Activated T-cell treated with anti-CD3 and anti-CD28 coated beads, Interleukin-2, amount 50 U/mL, for 72 hours (primary cell): Measurements from ENCODE around the gene TMEM145. TPM values are rescaled to one million over a fixed set of nuclear protein-coding genes. Genes with fewer than 3 reads are reported as not detected.

Experiments used
- ATAC-seq, 2 donors: fragments of 150-1000 bp; cut with Tn5 transposase; replicated peaks in 1 of 2; 2 replicates each; pipeline ENCODE4 v1.10.0; 2021; ENCODE audit warnings: moderate library complexity in 2 of 2, mild to moderate bottlenecking in 1 of 2
- DNase-seq, 2 donors: peaks; one replicate each; pipeline ENCODE4 v3.0.0; 2021 to 2022; ENCODE audit warnings: mixed read lengths in 1 of 2
- H3K27ac Mint-ChIP-seq: one replicate; pipeline ENCODE4 v1.8.0; 2022; ENCODE audit warnings: mild to moderate bottlenecking, moderate library complexity, mixed read lengths
- H3K27me3 Mint-ChIP-seq: one replicate; pipeline ENCODE4 v1.8.0; 2022; ENCODE audit warnings: low read depth, mixed read lengths
- H3K36me3 Mint-ChIP-seq, 2 donors: one replicate each; pipeline ENCODE4 v1.8.0; 2022; ENCODE audit warnings: mixed read lengths in 2 of 2, mild to moderate bottlenecking in 1 of 2; ENCODE audit not compliant: insufficient read depth in 2 of 2
- H3K4me1 Mint-ChIP-seq: one replicate; pipeline ENCODE4 v1.8.0; 2022; ENCODE audit warnings: low read depth, mixed read lengths
- H3K4me3 Mint-ChIP-seq, 2 donors: one replicate each; pipeline ENCODE4 v1.8.0; 2022; ENCODE audit warnings: mild to moderate bottlenecking in 2 of 2, mixed read lengths in 2 of 2, moderate library complexity in 2 of 2
- H3K9me3 Mint-ChIP-seq, 2 donors: one replicate each; pipeline ENCODE4 v1.8.0; 2022; ENCODE audit warnings: mixed read lengths in 2 of 2
- total RNA-seq, 2 donors: library from RNA; stranded (reverse); gene quantifications; one replicate each; pipeline ENCODE4 v1.2.3, GENCODE V29; 2022

TMEM145 gene
- total RNA-seq, 2 donors from 2014 or later, result 0.67 to 1.6 TPM

- peaks cover 43% of the 10 kb centered on the region for H3K27me3 Mint-ChIP-seq
- ATAC-seq (no peak), DNase-seq (no peak)
- H3K36me3 Mint-ChIP-seq, result peaks cover 0 to 1% of the 10 kb centered on the region in 2 donors
- H3K4me3 Mint-ChIP-seq, result peak overlapping the region in 1 of 2 donors; percentile 30
- H3K4me1 Mint-ChIP-seq, result peaks cover 20% of the 10 kb centered on the region
- no peak overlapping the region for H3K27ac Mint-ChIP-seq
- H3K9me3 Mint-ChIP-seq, result no peaks in the 10 kb centered on the region
Observed at GRCh38 chr19:42317535-42317934, 4.4 kb downstream of the TMEM145 start.

GRCh38 chr19:42322305-42322704 is 9.2 kb downstream of the TMEM145 start:
- no peak for ATAC-seq
- Mint-ChIP-seq H3K36me3 (peaks cover 5 to 6% of the 10 kb centered on the region in 2 donors), H3K4me3 (no peak overlapping the region), H3K9me3 (no peaks in the 10 kb centered on the region), H3K4me1 (peaks cover 21% of the 10 kb centered on the region), H3K27ac (no peak overlapping the region), H3K27me3 (peaks cover 16% of the 10 kb centered on the region)
- no peak for DNase-seq

GRCh38 chr19:42323473-42323851 is 10.4 kb downstream of the TMEM145 start:
- Mint-ChIP-seq H3K4me1 (peaks cover 30% of the 10 kb centered on the region), H3K4me3 (peak overlapping the region; percentile 33 to 46), H3K9me3 (no peaks in the 10 kb centered on the region), H3K36me3 (peaks cover 5 to 6% of the 10 kb centered on the region in 2 donors), H3K27ac (no peak overlapping the region), H3K27me3 (peaks cover 16% of the 10 kb centered on the region)
- ATAC-seq (no peak), DNase-seq (no peak)

GRCh38 chr19:42323852-42324654 is 10.9 kb downstream of the TMEM145 start:
- peaks cover 5 to 6% of the 10 kb centered on the region in 2 donors for H3K36me3 Mint-ChIP-seq
- H3K4me3 Mint-ChIP-seq, result peak overlapping the region; percentile 84 to 99
- DNase-seq (peak; percentile 53 to 61), ATAC-seq (peak in 1 of 2 donors; percentile 8)
- peaks cover 36% of the 10 kb centered on the region for H3K4me1 Mint-ChIP-seq
- H3K27me3 Mint-ChIP-seq, result peaks cover 16% of the 10 kb centered on the region
- H3K27ac Mint-ChIP-seq, result no peak overlapping the region
- H3K9me3 Mint-ChIP-seq, result no peaks in the 10 kb centered on the region

- Mint-ChIP-seq H3K4me1 (peaks cover 40% of the 10 kb centered on the region), H3K4me3 (peak overlapping the region; percentile 84 to 99), H3K36me3 (peaks cover 5 to 6% of the 10 kb centered on the region in 2 donors), H3K9me3 (no peaks in the 10 kb centered on the region), H3K27me3 (peaks cover 16% of the 10 kb centered on the region), H3K27ac (peak overlapping the region; percentile 88)
- no peak for ATAC-seq
- peak; percentile 15 to 23 for DNase-seq
Observed at GRCh38 chr19:42324655-42325307, 11.7 kb downstream of the TMEM145 start.

- Mint-ChIP-seq H3K4me3 (peak within 1 kb of the TSS; percentile 84 to 99), H3K4me1 (peaks cover 40% of the 10 kb centered on the region), H3K27me3 (peaks cover 16% of the 10 kb centered on the region)
Observed at GRCh38 chr19:42325308-42325895, 12.3 kb downstream of the TMEM145 start, which contains the start of gene MEGF8. Gene MEGF8 (plus strand): TSS chr19:42325635. CDS start chr19:42326244, 609 bp downstream.

GRCh38 chr19:42325896-42326771 is 13.0 kb downstream of the TMEM145 start:
- H3K27me3 Mint-ChIP-seq, result peaks cover 16% of the 10 kb centered on the region
- H3K36me3 Mint-ChIP-seq, result peaks cover 5 to 6% of the 10 kb centered on the region in 2 donors
- peak; percentile 32 to 43 for DNase-seq
- H3K4me1 Mint-ChIP-seq, result peaks cover 40% of the 10 kb centered on the region
- peak; percentile 12 to 19 for ATAC-seq
- peak overlapping the region; percentile 84 to 99 for H3K4me3 Mint-ChIP-seq
- no peaks in the 10 kb centered on the region for H3K9me3 Mint-ChIP-seq
- peak overlapping the region; percentile 65 for H3K27ac Mint-ChIP-seq

More at GRCh38 chr19:42325308-42325895, 12.3 kb downstream of the TMEM145 start, which contains the start of gene MEGF8:
- Mint-ChIP-seq H3K27ac (peak within 1 kb of the TSS; percentile 88), H3K9me3 (no peaks in the 10 kb centered on the region), H3K36me3 (peaks cover 5 to 6% of the 10 kb centered on the region in 2 donors)
- peak; percentile 98 to 99 for DNase-seq
- peak; percentile 94 for ATAC-seq

GRCh38 chr19:42326969-42327368 is 13.9 kb downstream of the TMEM145 start:
- Mint-ChIP-seq H3K36me3 (peaks cover 5 to 6% of the 10 kb centered on the region in 2 donors), H3K27ac (peak overlapping the region; percentile 40), H3K9me3 (no peaks in the 10 kb centered on the region), H3K4me3 (peak overlapping the region; percentile 84 to 99), H3K4me1 (peaks cover 40% of the 10 kb centered on the region), H3K27me3 (peaks cover 11% of the 10 kb centered on the region)
- DNase-seq (no peak), ATAC-seq (no peak)

GRCh38 chr19:42327381-42327780 is 14.3 kb downstream of the TMEM145 start:
- H3K9me3 Mint-ChIP-seq, result no peaks in the 10 kb centered on the region

GRCh38 chr19:42328106-42328505 is 15.0 kb downstream of the TMEM145 start:
- no peaks in the 10 kb centered on the region for H3K9me3 Mint-ChIP-seq
- H3K4me3 Mint-ChIP-seq, result no peak overlapping the region
- peaks cover 40% of the 10 kb centered on the region for H3K4me1 Mint-ChIP-seq
- DNase-seq (no peak), ATAC-seq (no peak)
- peaks cover 6% of the 10 kb centered on the region for H3K27me3 Mint-ChIP-seq
- peaks cover 5 to 6% of the 10 kb centered on the region in 2 donors for H3K36me3 Mint-ChIP-seq
- no peak overlapping the region for H3K27ac Mint-ChIP-seq

More at GRCh38 chr19:42327381-42327780, 14.3 kb downstream of the TMEM145 start:
- ATAC-seq, result no peak
- Mint-ChIP-seq H3K27me3 (peaks cover 6% of the 10 kb centered on the region), H3K4me1 (peaks cover 40% of the 10 kb centered on the region), H3K36me3 (peaks cover 5 to 6% of the 10 kb centered on the region in 2 donors), H3K4me3 (peak overlapping the region in 1 of 2 donors; percentile 84), H3K27ac (no peak overlapping the region)
- no peak for DNase-seq

GRCh38 chr19:42328854-42329253 is 15.7 kb downstream of the TMEM145 start:
- Mint-ChIP-seq H3K27ac (no peak overlapping the region), H3K4me1 (peaks cover 40% of the 10 kb centered on the region), H3K36me3 (peaks cover 5 to 6% of the 10 kb centered on the region in 2 donors), H3K4me3 (no peak overlapping the region), H3K9me3 (no peaks in the 10 kb centered on the region), H3K27me3 (peaks cover 6% of the 10 kb centered on the region)
- DNase-seq (no peak), ATAC-seq (no peak)

- H3K36me3 Mint-ChIP-seq, result peaks cover 0 to under 1% of the 10 kb centered on the region in 2 donors
- no peak overlapping the region for H3K4me3 Mint-ChIP-seq
- H3K4me1 Mint-ChIP-seq, result peaks cover 33% of the 10 kb centered on the region
- H3K27ac Mint-ChIP-seq, result no peak overlapping the region
- DNase-seq, result no peak
- no peaks in the 10 kb centered on the region for H3K27me3 Mint-ChIP-seq
- no peak for ATAC-seq
- H3K9me3 Mint-ChIP-seq, result no peaks in the 10 kb centered on the region
Observed at GRCh38 chr19:42330241-42330711, 17.2 kb downstream of the TMEM145 start.
